Transverse colon (tissue), 4 donors: ENCODE results near the gene NAB2.

Source experiments
- EP300 ChIP-seq: sonication (generic); formaldehyde crosslinking; IDR thresholded peaks from one replicate; pipeline ENCODE4 v1.6.1; 2017; ENCODE audit warnings: antibody characterized with exemption, low read depth
- POLR2A ChIP-seq: fragments of 450-650 bp; IDR thresholded peaks from one replicate; pipeline ENCODE4 v1.6.1; 2016; ENCODE audit warnings: antibody characterized with exemption, mild to moderate bottlenecking, moderate library complexity
- POLR2AphosphoS5 ChIP-seq, 3 donors: sonication (generic); formaldehyde crosslinking; IDR thresholded peaks; one replicate each; pipeline ENCODE4 v1.6.1; 2016; ENCODE audit warnings: antibody characterized with exemption in 3 of 3
- TF ChIP-seq, protein P1 (sequence below), 5 experiments: fragments of 200-600 bp in 3 of 5; fragments of 450-650 bp in 2 of 5; sonication (generic) in 3 of 5; IDR thresholded peaks; 1 replicate in 2 of 5; 2 replicates in 3 of 5; pipeline ENCODE4 v1.5.1; 2016 to 2017; ENCODE audit warnings: antibody characterized with exemption in 5 of 5, inconsistent platforms in 3 of 5, mild to moderate bottlenecking in 2 of 5, moderate library complexity in 1 of 5

- TF ChIP-seq POLR2A, result no peak
- TF ChIP-seq, protein P1, sequence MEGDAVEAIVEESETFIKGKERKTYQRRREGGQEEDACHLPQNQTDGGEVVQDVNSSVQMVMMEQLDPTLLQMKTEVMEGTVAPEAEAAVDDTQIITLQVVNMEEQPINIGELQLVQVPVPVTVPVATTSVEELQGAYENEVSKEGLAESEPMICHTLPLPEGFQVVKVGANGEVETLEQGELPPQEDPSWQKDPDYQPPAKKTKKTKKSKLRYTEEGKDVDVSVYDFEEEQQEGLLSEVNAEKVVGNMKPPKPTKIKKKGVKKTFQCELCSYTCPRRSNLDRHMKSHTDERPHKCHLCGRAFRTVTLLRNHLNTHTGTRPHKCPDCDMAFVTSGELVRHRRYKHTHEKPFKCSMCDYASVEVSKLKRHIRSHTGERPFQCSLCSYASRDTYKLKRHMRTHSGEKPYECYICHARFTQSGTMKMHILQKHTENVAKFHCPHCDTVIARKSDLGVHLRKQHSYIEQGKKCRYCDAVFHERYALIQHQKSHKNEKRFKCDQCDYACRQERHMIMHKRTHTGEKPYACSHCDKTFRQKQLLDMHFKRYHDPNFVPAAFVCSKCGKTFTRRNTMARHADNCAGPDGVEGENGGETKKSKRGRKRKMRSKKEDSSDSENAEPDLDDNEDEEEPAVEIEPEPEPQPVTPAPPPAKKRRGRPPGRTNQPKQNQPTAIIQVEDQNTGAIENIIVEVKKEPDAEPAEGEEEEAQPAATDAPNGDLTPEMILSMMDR (IDR thresholded peaks at IDR 0.05), result no peak
- no peak for TF ChIP-seq EP300
- TF ChIP-seq POLR2AphosphoS5 (IDR thresholded peaks at IDR 0.05), result no peak
Observed at GRCh38 chr12:57046086-57046791, 42.7 kb upstream of the NAB2 start.
